Keratinocyte (primary cell): ENCODE measurements around the gene ARMC5.

Experiments used
- CTCF ChIP-seq, 3 experiments: IDR thresholded peaks in 1 of 3; conservative IDR thresholded peaks in 1 of 3; optimal IDR thresholded peaks in 1 of 3; 2 replicates in 2 of 3; 3 replicates in 1 of 3; pipeline versions ENCODE3 to v1.5.1; 2011; ENCODE audit warnings: low read length in 3 of 3, mild to moderate bottlenecking in 3 of 3, moderate library complexity in 2 of 3, control low read depth in 1 of 3, inconsistent platforms in 1 of 3; ENCODE audit not compliant: insufficient read depth in 2 of 3; ENCODE audit errors: extremely low read depth in 1 of 3
- EZH2 ChIP-seq: IDR thresholded peaks from one replicate; pipeline ENCODE4 v1.6.1; 2012; ENCODE audit warnings: inconsistent platforms, mild to moderate bottlenecking, low read length, moderate library complexity

- TF ChIP-seq CTCF (optimal IDR thresholded peaks at IDR 0.05 in 1 of 3, IDR thresholded peaks at IDR 0.05 in 1 of 3, conservative IDR thresholded peaks at IDR 0.05 in 1 of 3; ENCODE audit: extremely low read depth in 1 of 3, insufficient read depth in 2 of 3, low read length in 3 of 3) (no peak), EZH2 (no peak)
These were observed 12.1 kb downstream of the ARMC5 start for GRCh38 chr16:31471241-31471874.
